Lower lobe of right lung (tissue), 2 donors: ENCODE results near the gene ROMO1. TPM values are rescaled to one million over a fixed set of nuclear protein-coding genes. Genes with fewer than 3 reads are reported as not detected.

Experiments used
- ATAC-seq, 2 donors: fragments of 200-7000 bp; cut with Tn5 transposase; one replicate each; pipeline ENCODE4 v1.9.1; 2020 to 2022; ENCODE audit warnings: mild to moderate bottlenecking in 2 of 2, moderate library complexity in 2 of 2
- DNase-seq: peaks from one replicate; pipeline ENCODE4 v3.0.0-alpha.2; 2020
- H3K27ac ChIP-seq: fragments of 200-600 bp; one replicate; pipeline ENCODE4 v1.8.0; 2022
- H3K27me3 ChIP-seq: fragments of 200-600 bp; one replicate; pipeline ENCODE4 v1.8.0; 2022; ENCODE audit warnings: low read depth
- H3K36me3 ChIP-seq: fragments of 200-600 bp; one replicate; pipeline ENCODE4 v1.8.0; 2022; ENCODE audit warnings: mild to moderate bottlenecking
- H3K4me1 ChIP-seq: fragments of 200-600 bp; one replicate; pipeline ENCODE4 v1.8.0; 2022
- H3K4me3 ChIP-seq: fragments of 200-600 bp; one replicate; pipeline ENCODE4 v1.8.0; 2022; ENCODE audit warnings: mild to moderate bottlenecking
- H3K9me3 ChIP-seq: fragments of 200-600 bp; one replicate; pipeline ENCODE4 v1.8.0; 2022
- intact Hi-C: fragments of 100-400 bp; cut with DNase I; formaldehyde crosslinking; loops from one replicate; pipeline ENCODE4 v1.11.0; 2022
- long read RNA-seq: library from polyadenylated mRNA; unstranded; transcript quantifications from one replicate; pipeline ENCODE4 v2.0.0, GENCODE V29; 2021
- total RNA-seq: library from RNA; stranded (reverse); fragmentation: NEBNext Ultra II Directional; extraction: Animal tissue kit (Norgen Biotek cat#: 25700); gene quantifications from one replicate; pipeline ENCODE4 v1.2.1, GENCODE V29; 2021
- TF ChIP-seq, protein P1 (sequence below): fragments of 200-600 bp; IDR thresholded peaks from one replicate; pipeline ENCODE4 v1.8.0; 2022; ENCODE audit warnings: antibody characterized with exemption, mild to moderate bottlenecking
- donor health status: DM: no; HTN: yes; CAD: no; lungs with severe emphysema.

ROMO1 gene
- 81.7 TPM for total RNA-seq
- long read RNA-seq, transcript ROMO1-203 (3 exons, 422 nt) = major isoform, 22 of 37 reads
- long read RNA-seq, transcript ROMO1-204 (3 exons, 498 nt) = minor isoform, 12 of 37 reads
- long read RNA-seq, partial matches to known transcripts = 0 of 37 reads
- long read RNA-seq, other reads (novel, unspliced or antisense) = 0 of 37 reads

DNA sequence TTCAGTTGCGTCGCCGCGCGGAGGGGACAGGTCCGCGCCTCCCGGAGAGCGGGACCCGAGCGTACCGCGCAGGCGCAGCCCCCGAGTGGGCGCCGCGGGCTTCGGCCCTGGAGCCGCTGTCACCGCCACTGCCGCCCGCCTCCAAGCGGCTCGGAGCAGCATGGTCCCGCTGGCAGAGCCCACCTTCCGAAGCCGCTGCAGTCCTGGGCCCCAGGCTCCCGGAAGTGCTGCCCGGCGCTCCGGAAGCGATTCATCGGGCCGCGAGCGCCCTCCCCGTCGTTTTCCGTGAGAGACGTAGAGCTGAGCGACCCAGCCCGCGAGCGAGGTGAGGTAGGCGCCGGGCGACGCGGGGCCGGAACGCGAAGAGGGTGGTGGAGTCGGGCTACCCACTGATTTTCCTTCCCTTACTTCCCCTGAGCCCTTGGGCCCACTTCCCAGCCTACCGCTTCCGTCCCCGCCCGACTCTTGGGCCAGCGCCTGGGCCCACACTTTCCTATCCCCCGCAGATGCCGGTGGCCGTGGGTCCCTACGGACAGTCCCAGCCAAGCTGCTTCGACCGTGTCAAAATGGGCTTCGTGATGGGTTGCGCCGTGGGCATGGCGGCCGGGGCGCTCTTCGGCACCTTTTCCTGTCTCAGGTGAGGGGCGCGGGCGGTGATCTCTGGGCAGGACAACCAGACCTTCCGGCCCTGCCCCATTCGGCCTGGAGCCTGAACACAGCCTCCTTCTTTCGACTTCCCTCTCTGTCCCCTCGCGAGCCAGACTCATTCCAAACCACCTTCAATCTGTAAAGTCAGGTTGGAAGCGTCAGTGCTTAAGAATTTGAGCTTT lies at the start of gene ROMO1, which contains the start of gene NFS1:
Gene ROMO1 (plus strand): TSS at position 279 of the 830 bp plus-strand sequence. CDS start 228 bp downstream, at position 507.
Gene NFS1 (minus strand): TSS at position 226 of the 830 bp plus-strand sequence. CDS start 64 bp downstream, at position 162.
- peak; percentile 91 for DNase-seq

DNA sequence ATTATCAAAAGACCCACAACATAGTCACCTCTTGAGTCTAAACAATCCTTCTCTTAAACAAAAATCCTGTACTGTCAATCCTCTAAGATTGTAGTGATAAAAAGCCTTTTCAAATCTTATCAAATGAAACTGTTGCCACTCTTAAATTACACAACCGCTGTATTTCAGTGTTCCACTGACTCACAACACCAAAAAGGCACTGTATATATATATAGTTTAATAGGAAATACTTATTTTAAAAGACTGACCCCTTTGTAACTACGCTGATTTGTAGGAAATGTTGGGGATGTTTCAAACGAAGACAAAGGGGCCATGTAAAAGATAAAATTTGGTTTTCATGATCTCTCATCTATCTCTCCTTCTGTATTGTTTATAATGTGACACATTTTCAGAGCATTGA lies 48.6 kb upstream of the ROMO1 start:
- ATAC-seq (no peak), DNase-seq (no peak)
- Histone ChIP-seq H3K4me3 (no peak overlapping the region), H3K9me3 (no peaks in the 10 kb centered on the region), H3K36me3 (peaks cover 32% of the 10 kb centered on the region), H3K27ac (no peak overlapping the region), H3K4me1 (peaks cover 35% of the 10 kb centered on the region), H3K27me3 (no peaks in the 10 kb centered on the region)
- TF ChIP-seq, protein P1, sequence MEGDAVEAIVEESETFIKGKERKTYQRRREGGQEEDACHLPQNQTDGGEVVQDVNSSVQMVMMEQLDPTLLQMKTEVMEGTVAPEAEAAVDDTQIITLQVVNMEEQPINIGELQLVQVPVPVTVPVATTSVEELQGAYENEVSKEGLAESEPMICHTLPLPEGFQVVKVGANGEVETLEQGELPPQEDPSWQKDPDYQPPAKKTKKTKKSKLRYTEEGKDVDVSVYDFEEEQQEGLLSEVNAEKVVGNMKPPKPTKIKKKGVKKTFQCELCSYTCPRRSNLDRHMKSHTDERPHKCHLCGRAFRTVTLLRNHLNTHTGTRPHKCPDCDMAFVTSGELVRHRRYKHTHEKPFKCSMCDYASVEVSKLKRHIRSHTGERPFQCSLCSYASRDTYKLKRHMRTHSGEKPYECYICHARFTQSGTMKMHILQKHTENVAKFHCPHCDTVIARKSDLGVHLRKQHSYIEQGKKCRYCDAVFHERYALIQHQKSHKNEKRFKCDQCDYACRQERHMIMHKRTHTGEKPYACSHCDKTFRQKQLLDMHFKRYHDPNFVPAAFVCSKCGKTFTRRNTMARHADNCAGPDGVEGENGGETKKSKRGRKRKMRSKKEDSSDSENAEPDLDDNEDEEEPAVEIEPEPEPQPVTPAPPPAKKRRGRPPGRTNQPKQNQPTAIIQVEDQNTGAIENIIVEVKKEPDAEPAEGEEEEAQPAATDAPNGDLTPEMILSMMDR = no peak
- intact Hi-C loops = no loop called here

More for the DNA sequence above, at the start of gene ROMO1, which contains the start of gene NFS1:
- peaks cover 52% of the 10 kb centered on the region for H3K36me3 ChIP-seq
- H3K9me3 ChIP-seq = no peaks in the 10 kb centered on the region
- intact Hi-C loops = no loop called here
- H3K4me3 ChIP-seq = peak within 1 kb of the TSS; percentile 82
- ATAC-seq = peak; percentile 95 to 96
- peak within 1 kb of the TSS; percentile 93 for H3K27ac ChIP-seq
- TF ChIP-seq, protein P1 = peak; percentile 37
- H3K4me1 ChIP-seq = peaks cover 28% of the 10 kb centered on the region
- H3K27me3 ChIP-seq = no peaks in the 10 kb centered on the region

DNA sequence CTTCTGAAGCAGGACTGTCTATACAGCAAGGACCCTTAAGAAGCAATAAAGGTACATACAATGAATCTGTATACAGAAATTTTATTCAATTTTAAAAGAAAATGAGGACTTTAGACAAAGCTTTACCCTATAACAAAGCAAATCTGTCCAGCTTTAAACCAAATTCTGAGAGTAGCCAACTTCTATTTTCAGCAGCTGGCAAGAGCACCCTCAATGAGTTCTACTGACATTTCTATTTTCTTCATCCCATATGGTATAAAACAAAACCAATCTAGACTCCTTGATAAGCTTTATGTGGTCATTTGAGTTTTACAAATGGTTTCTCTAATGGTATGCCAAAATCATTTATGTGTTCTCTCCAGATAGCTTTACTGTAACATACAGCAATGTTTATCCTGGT lies 47.2 kb upstream of the ROMO1 start:
- intact Hi-C loops = no loop called here
- TF ChIP-seq, protein P1 = no peak
- Histone ChIP-seq H3K9me3 (no peaks in the 10 kb centered on the region), H3K4me1 (peaks cover 45% of the 10 kb centered on the region), H3K4me3 (no peak overlapping the region), H3K27ac (no peak overlapping the region), H3K36me3 (peaks cover 32% of the 10 kb centered on the region), H3K27me3 (no peaks in the 10 kb centered on the region)
- ATAC-seq (no peak), DNase-seq (no peak)

DNA sequence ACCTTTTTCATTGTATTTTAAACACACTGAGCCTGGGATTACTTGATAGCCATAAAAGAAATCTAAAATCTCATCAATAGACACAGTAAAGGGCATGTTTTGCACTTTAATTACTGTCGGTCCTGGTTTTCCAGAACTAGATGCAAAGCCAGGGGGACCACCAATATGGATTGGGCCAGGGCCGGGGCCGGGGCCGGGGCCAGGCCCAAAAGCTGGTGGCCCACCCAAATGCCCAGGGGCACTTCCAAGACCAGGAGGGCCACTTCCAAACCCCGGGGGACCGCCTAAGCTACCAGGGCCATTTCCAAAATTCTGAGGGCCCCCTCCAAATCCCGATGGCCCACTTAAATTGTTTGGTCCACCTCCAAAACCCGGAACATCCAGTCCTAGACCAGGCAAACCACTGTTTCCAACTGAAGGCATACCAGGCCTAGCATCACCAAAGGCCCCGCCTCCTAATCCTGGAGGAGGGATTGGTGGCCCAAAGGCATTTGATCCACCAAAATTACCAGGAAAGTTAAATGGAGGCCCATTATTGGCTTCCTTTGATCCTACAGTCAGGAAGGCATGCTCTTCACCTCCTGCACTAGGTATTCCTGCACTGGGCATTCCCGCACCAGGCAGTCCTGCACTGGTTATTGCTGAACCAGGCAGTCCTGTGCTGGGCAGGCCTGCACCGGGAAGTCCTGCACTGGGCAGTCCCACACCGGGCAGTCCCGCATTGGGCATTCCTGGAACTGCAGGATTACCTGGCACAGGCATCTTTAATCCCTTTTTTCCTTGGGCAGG lies 46.4 kb upstream of the ROMO1 start:
- H3K4me1 ChIP-seq = peaks cover 54% of the 10 kb centered on the region
- no peaks in the 10 kb centered on the region for H3K27me3 ChIP-seq
- intact Hi-C loops = no loop called here
- no peaks in the 10 kb centered on the region for H3K9me3 ChIP-seq
- TF ChIP-seq, protein P1 = no peak
- no peak overlapping the region for H3K27ac ChIP-seq
- ATAC-seq (no peak), DNase-seq (no peak)
- no peak overlapping the region for H3K4me3 ChIP-seq
- peaks cover 32% of the 10 kb centered on the region for H3K36me3 ChIP-seq

DNA sequence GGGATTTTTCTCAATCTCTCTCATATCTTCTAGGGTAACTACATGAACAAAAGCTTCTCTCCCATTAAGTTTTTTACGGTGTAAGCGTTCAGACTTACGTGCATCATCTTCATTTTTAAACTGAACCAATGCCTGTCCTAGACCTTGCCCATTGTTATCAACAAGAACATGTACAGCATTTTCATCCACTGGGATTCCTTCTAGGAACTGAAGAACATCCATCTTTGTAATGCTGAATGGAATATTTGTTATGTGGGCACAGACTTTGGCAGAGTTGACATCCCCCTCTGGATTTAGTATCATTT lies 45.8 kb upstream of the ROMO1 start:
- H3K27ac ChIP-seq = no peak overlapping the region
- ATAC-seq (no peak), DNase-seq (no peak)
- TF ChIP-seq, protein P1 = no peak
- H3K36me3 ChIP-seq = peaks cover 32% of the 10 kb centered on the region
- intact Hi-C loops = no loop called here
- no peak overlapping the region for H3K4me3 ChIP-seq
- no peaks in the 10 kb centered on the region for H3K9me3 ChIP-seq
- H3K4me1 ChIP-seq = peaks cover 57% of the 10 kb centered on the region
- no peaks in the 10 kb centered on the region for H3K27me3 ChIP-seq
